CD14-positive monocyte (primary cell): ENCODE data around the gene CAVIN4. TPM values are rescaled to one million over a fixed set of nuclear protein-coding genes. Genes with fewer than 3 reads are reported as not detected.

Experiments
- DNase-seq, 3 donors: peaks; one replicate each; pipeline ENCODE4 v3.0.0-alpha.2; 2011 to 2022
- H2AFZ ChIP-seq: 2 replicates; pipeline ENCODE4 v1.6.0; 2012; ENCODE audit warnings: mild to moderate bottlenecking, low read depth, low read length, inconsistent platforms; ENCODE audit not compliant: insufficient read depth, poor library complexity, severe bottlenecking
- H3K27ac ChIP-seq, 2 donors: 1 replicate in 1 of 2; 2 replicates in 1 of 2; pipeline ENCODE4 v1.5.1; 2012 to 2013; ENCODE audit warnings: low read length in 2 of 2, control low read depth in 1 of 2, inconsistent platforms in 1 of 2, low read depth in 1 of 2, mild to moderate bottlenecking in 1 of 2
- H3K27me3 ChIP-seq, 2 donors: one replicate each; pipeline versions ENCODE4 v1.6.0 to v1.6.1; 2011 to 2013; ENCODE audit warnings: low read length in 2 of 2; ENCODE audit not compliant: control insufficient read depth in 2 of 2, insufficient read depth in 2 of 2
- H3K36me3 ChIP-seq, 2 donors: replicated peaks in 1 of 2; 1 replicate in 1 of 2; 2 replicates in 1 of 2; pipeline versions ENCODE4 v1.5.1 to v1.6.1; 2012 to 2013; ENCODE audit warnings: low read length in 2 of 2, control low read depth in 1 of 2, inconsistent platforms in 1 of 2, mild to moderate bottlenecking in 1 of 2; ENCODE audit not compliant: insufficient read depth in 2 of 2, control insufficient read depth in 1 of 2
- H3K4me1 ChIP-seq, 2 donors: 1 replicate in 1 of 2; 2 replicates in 1 of 2; pipeline versions ENCODE4 v1.5.1 to v1.6.1; 2012 to 2013; ENCODE audit warnings: low read length in 2 of 2, control low read depth in 1 of 2, inconsistent platforms in 1 of 2, mild to moderate bottlenecking in 1 of 2, moderate library complexity in 1 of 2; ENCODE audit not compliant: insufficient read depth in 2 of 2, control insufficient read depth in 1 of 2
- H3K4me2 ChIP-seq: replicated peaks from 2 replicates; pipeline ENCODE3; 2012; ENCODE audit warnings: low read length, moderate library complexity, mild to moderate bottlenecking; ENCODE audit not compliant: poor library complexity, severe bottlenecking; ENCODE audit errors: extremely low read depth
- H3K4me3 ChIP-seq, 3 experiments: fragments of 200-600 bp in 1 of 3; sonication (generic) in 1 of 3; replicated peaks in 1 of 3; 1 replicate in 2 of 3; 2 replicates in 1 of 3; pipeline ENCODE4 v1.5.1; 2011 to 2013; ENCODE audit warnings: low read length in 3 of 3, mild to moderate bottlenecking in 3 of 3, control low read depth in 2 of 3, low read depth in 2 of 3, inconsistent platforms in 1 of 3, moderate library complexity in 1 of 3
- H3K79me2 ChIP-seq: 2 replicates; pipeline ENCODE4 v1.6.0; 2012; ENCODE audit warnings: mild to moderate bottlenecking, control low read depth, inconsistent platforms, low read length, moderate library complexity; ENCODE audit not compliant: insufficient read depth
- H3K9ac ChIP-seq: 2 replicates; pipeline ENCODE4 v1.6.0; 2017; ENCODE audit warnings: low read length, mild to moderate bottlenecking; ENCODE audit not compliant: insufficient read depth, poor library complexity, severe bottlenecking
- H3K9me3 ChIP-seq, 2 donors: replicated peaks in 1 of 2; 1 replicate in 1 of 2; 2 replicates in 1 of 2; pipeline versions ENCODE4 v1.5.1 to v1.6.1; 2012 to 2013; ENCODE audit warnings: low read length in 2 of 2, control low read depth in 1 of 2; ENCODE audit not compliant: control insufficient read depth in 1 of 2, insufficient read depth in 1 of 2
- H4K20me1 ChIP-seq: 2 replicates; pipeline ENCODE4 v1.6.0; 2012; ENCODE audit warnings: mild to moderate bottlenecking, low read length, control low read depth, moderate library complexity; ENCODE audit not compliant: insufficient read depth
- H3K27ac Mint-ChIP-seq, 7 donors: one replicate each; pipeline ENCODE4 v1.8.0; 2020; ENCODE audit warnings: mild to moderate bottlenecking in 7 of 7, mixed read lengths in 7 of 7, moderate library complexity in 6 of 7, inconsistent platforms in 2 of 7
- H3K27me3 Mint-ChIP-seq, 3 donors: one replicate each; pipeline ENCODE4 v1.8.0; 2021 to 2022; ENCODE audit warnings: low read depth in 3 of 3, mild to moderate bottlenecking in 3 of 3, mixed read lengths in 3 of 3, moderate library complexity in 3 of 3, inconsistent platforms in 1 of 3
- H3K36me3 Mint-ChIP-seq, 2 donors: one replicate each; pipeline ENCODE4 v1.8.0; 2020; ENCODE audit warnings: mixed read lengths in 2 of 2, inconsistent platforms in 1 of 2, mild to moderate bottlenecking in 1 of 2
- H3K4me1 Mint-ChIP-seq: one replicate; pipeline ENCODE4 v1.8.0; 2020; ENCODE audit warnings: mild to moderate bottlenecking, mixed read lengths
- H3K4me3 Mint-ChIP-seq, 2 donors: one replicate each; pipeline ENCODE4 v1.8.0; 2020; ENCODE audit warnings: mild to moderate bottlenecking in 2 of 2, mixed read lengths in 2 of 2, moderate library complexity in 1 of 2
- H3K9me3 Mint-ChIP-seq, 7 donors: one replicate each; pipeline ENCODE4 v1.8.0; 2020 to 2022; ENCODE audit warnings: mixed read lengths in 7 of 7, mild to moderate bottlenecking in 6 of 7, moderate library complexity in 6 of 7, inconsistent platforms in 2 of 7
- WGBS: methylation state at CpG from one replicate; pipeline ENCODE4 v1.1.5; 2013; ENCODE audit warnings: missing lambda C conversion rate; ENCODE audit not compliant: insufficient coverage; 5-methylcytosine and 5-hydroxymethylcytosine counted together
- intact Hi-C, 2 donors: fragments of 100-400 bp; cut with micrococcal nuclease; formaldehyde crosslinking; loops; one replicate each; pipeline versions ENCODE4 v1.15.0 to v1.15.1; 2023
- polyA plus RNA-seq, 3 donors: library from polyadenylated mRNA; depleted of rRNA in 1 of 3; unstranded in 2 of 3; stranded (reverse) in 1 of 3; fragments of 300-500 nt in 2 of 3; fragments of >200 nt in 1 of 3; fragmentation: Illumina TruSeq in 2 of 3; gene quantifications; 1 replicate in 2 of 3; 2 replicates in 1 of 3; pipeline ENCODE4 v1.2.3, GENCODE V29; 2012 to 2021
- TF ChIP-seq, protein P1 (sequence below): fragments of 200-600 bp; IDR thresholded peaks from one replicate; pipeline ENCODE4 v1.8.0; 2022; ENCODE audit warnings: antibody characterized with exemption, mild to moderate bottlenecking

The CAVIN4 gene
- polyA plus RNA-seq, 3 donors, result not detected

DNA sequence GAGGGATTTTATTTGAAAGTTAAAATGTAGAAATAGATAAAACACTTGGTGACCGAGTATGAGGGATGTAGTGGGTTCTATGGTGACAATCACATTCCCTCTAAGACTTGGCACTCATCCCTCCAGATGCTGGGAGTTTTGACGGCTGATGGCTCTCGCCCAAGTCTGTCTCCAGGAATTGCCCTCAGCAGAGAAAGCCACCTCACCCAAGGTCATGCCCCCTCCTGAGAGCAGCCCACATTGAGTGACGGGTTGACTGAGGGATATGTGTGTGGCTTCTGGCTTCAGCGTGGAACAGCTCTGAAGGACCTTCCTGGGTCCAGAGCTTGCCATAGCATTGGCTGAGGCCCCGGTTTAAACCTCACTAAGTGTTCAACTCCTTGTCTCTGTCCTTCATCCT, 19.4 kb downstream of the CAVIN4 start:
- Mint-ChIP-seq H3K4me3 (peak overlapping the region in 1 of 2 donors; percentile 84), H3K36me3 (no peaks in the 10 kb centered on the region), H3K27me3 (peaks cover 19 to 28% (median 25%) of the 10 kb centered on the region in 3 donors), H3K9me3 (peaks cover 0 to 7% (median 0%) of the 10 kb centered on the region in 7 donors), H3K4me1 (peaks cover 14% of the 10 kb centered on the region), H3K27ac (no peak overlapping the region)
- no peak overlapping the region for H3K4me3 ChIP-seq
- no peak overlapping the region for H3K27ac ChIP-seq
- H4K20me1 ChIP-seq, result no peaks in the 10 kb centered on the region
- no peak overlapping the region for H3K9ac ChIP-seq
- H3K9me3 ChIP-seq, result no peaks in the 10 kb centered on the region
- peaks cover 10% of the 10 kb centered on the region in 2 donors for H3K4me1 ChIP-seq
- H3K79me2 ChIP-seq, result no peaks in the 10 kb centered on the region
- no peak for DNase-seq
- no peak overlapping the region for H3K4me2 ChIP-seq
- no peaks in the 10 kb centered on the region for H3K36me3 ChIP-seq
- TF ChIP-seq, protein P1, sequence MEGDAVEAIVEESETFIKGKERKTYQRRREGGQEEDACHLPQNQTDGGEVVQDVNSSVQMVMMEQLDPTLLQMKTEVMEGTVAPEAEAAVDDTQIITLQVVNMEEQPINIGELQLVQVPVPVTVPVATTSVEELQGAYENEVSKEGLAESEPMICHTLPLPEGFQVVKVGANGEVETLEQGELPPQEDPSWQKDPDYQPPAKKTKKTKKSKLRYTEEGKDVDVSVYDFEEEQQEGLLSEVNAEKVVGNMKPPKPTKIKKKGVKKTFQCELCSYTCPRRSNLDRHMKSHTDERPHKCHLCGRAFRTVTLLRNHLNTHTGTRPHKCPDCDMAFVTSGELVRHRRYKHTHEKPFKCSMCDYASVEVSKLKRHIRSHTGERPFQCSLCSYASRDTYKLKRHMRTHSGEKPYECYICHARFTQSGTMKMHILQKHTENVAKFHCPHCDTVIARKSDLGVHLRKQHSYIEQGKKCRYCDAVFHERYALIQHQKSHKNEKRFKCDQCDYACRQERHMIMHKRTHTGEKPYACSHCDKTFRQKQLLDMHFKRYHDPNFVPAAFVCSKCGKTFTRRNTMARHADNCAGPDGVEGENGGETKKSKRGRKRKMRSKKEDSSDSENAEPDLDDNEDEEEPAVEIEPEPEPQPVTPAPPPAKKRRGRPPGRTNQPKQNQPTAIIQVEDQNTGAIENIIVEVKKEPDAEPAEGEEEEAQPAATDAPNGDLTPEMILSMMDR, result no peak
- H3K27me3 ChIP-seq, result peaks cover 5 to 9% of the 10 kb centered on the region in 2 donors
- no peak overlapping the region for H2AFZ ChIP-seq
- intact Hi-C loops, result no loop called here
- WGBS, result 75% methylated on average over 2 of the region's 6 CpGs

DNA sequence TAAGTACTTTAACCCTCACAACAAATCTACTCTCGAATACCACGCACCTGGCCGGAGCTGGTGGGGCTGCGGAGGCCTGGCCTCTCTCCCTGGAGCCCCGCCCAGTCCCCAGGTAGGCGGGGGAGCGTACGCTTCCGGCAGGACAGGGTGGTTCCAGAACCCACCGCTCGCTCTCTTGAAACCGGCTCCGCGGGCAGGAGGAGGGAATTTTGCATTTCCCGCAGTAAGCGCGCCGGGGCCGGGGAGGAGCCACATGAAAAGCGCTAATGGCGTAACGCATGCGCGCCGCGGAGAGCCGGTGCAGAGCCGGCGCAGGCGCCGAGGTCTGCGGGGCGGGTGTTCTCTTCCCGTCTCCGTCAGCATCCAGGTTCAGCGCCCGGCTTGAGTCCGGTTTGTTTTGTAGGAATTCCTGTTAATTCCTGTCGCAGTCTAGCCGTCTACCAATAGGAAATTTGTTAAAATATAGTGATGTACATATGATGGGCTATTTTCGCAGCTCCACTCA, 20.8 kb downstream of the CAVIN4 start:
- Mint-ChIP-seq H3K4me3 (peak overlapping the region; percentile 67 to 84), H3K27ac (no peak overlapping the region), H3K27me3 (peaks cover 19 to 28% (median 28%) of the 10 kb centered on the region in 3 donors), H3K9me3 (peaks cover 0 to 7% (median 0%) of the 10 kb centered on the region in 7 donors), H3K36me3 (no peaks in the 10 kb centered on the region), H3K4me1 (peaks cover 14% of the 10 kb centered on the region)
- Histone ChIP-seq H3K9me3 (no peaks in the 10 kb centered on the region), H3K79me2 (no peaks in the 10 kb centered on the region), H3K9ac (peak overlapping the region; percentile 16), H3K4me3 (peak overlapping the region; percentile 6 to 74 (median 31)), H3K27ac (no peak overlapping the region), H3K36me3 (no peaks in the 10 kb centered on the region), H3K27me3 (peaks cover 5 to 9% of the 10 kb centered on the region in 2 donors), H3K4me2 (peak overlapping the region; percentile 86), H3K4me1 (peaks cover 10% of the 10 kb centered on the region in 2 donors), H4K20me1 (no peaks in the 10 kb centered on the region), H2AFZ (peak overlapping the region; percentile 81)
- intact Hi-C loops, result no loop called here
- peak; percentile 29 to 50 (median 33) for DNase-seq
- 0% methylated on average over 27 of the region's 41 CpGs for WGBS
- TF ChIP-seq, protein P1, result no peak
